SK-N-SH treated with all-trans-retinoic acid at 6 μM for 48 hours (cell line): Measurements from ENCODE around the gene NLRP11.

ENCODE experiments used
- ATAC-seq: fragments of 200-7000 bp; cut with Tn5 transposase; 3 replicates; pipeline ENCODE4 v1.9.1; 2020; ENCODE audit warnings: mild to moderate bottlenecking, moderate library complexity
- ARNTL ChIP-seq: fragments of 450-650 bp; formaldehyde crosslinking; IDR thresholded peaks from 2 replicates; pipeline ENCODE4 v1.5.0; 2020; ENCODE audit warnings: low read depth, mild to moderate bottlenecking, moderate library complexity, borderline replicate concordance
- BACH2 ChIP-seq: fragments of 250-450 bp; sonication (Bioruptor Pico); IDR thresholded peaks from 2 replicates; pipeline ENCODE4 v1.9.0; 2021; ENCODE audit warnings: mild to moderate bottlenecking, borderline replicate concordance
- ESRRG ChIP-seq: fragments of 250-450 bp; sonication (Bioruptor Pico); IDR thresholded peaks from 2 replicates; pipeline ENCODE4 v1.6.1; 2021; ENCODE audit warnings: mild to moderate bottlenecking
- PATZ1 ChIP-seq: fragments of 250-450 bp; sonication (Bioruptor Pico); IDR thresholded peaks from 2 replicates; pipeline ENCODE4 v1.8.0; 2020; ENCODE audit warnings: mild to moderate bottlenecking, moderate library complexity, borderline replicate concordance
- SNAI2 ChIP-seq: fragments of 250-450 bp; sonication (Bioruptor Pico); IDR thresholded peaks from 2 replicates; pipeline ENCODE4 v1.5.0; 2020; ENCODE audit warnings: mild to moderate bottlenecking, moderate library complexity
- TCF4 ChIP-seq: fragments of 250-450 bp; sonication (Bioruptor Pico); IDR thresholded peaks from 2 replicates; pipeline ENCODE4 v1.8.0; 2021; ENCODE audit warnings: mild to moderate bottlenecking, moderate library complexity, borderline replicate concordance
- TOX ChIP-seq: fragments of 250-450 bp; sonication (Bioruptor Pico); IDR thresholded peaks from 2 replicates; pipeline ENCODE4 v1.8.0; 2021; ENCODE audit warnings: mild to moderate bottlenecking, moderate library complexity, borderline replicate concordance
- TSHZ2 ChIP-seq: fragments of 250-450 bp; sonication (Bioruptor Pico); IDR thresholded peaks from 2 replicates; pipeline ENCODE4 v1.5.0; 2020; ENCODE audit warnings: mild to moderate bottlenecking, moderate library complexity
- ZC3H10 ChIP-seq: fragments of 250-450 bp; sonication (Bioruptor Pico); IDR thresholded peaks from 2 replicates; pipeline ENCODE4 v1.5.1; 2021; ENCODE audit warnings: mild to moderate bottlenecking, moderate library complexity
- ZFP3 ChIP-seq: fragments of 250-450 bp; sonication (Bioruptor Pico); IDR thresholded peaks from 2 replicates; pipeline ENCODE4 v1.5.0; 2020; ENCODE audit warnings: mild to moderate bottlenecking, moderate library complexity
- ZNF70 ChIP-seq: fragments of 450-650 bp; formaldehyde crosslinking; IDR thresholded peaks from 2 replicates; pipeline ENCODE4 v1.5.0; 2020; ENCODE audit warnings: mild to moderate bottlenecking, moderate library complexity

The NLRP11 gene

GRCh38 chr19:55738302-55738701 is 93.5 kb downstream of the NLRP11 start, which contains the start of gene NLRP9:
Gene NLRP9 (minus strand): TSS chr19:55738402. CDS start chr19:55738374, 28 bp downstream.
- ATAC-seq = no peak
- TF ChIP-seq ARNTL (CRISPR knock-in tag) (no peak), TCF4 (CRISPR knock-in tag) (no peak), SNAI2 (no peak), ZC3H10 (no peak), BACH2 (CRISPR knock-in tag) (no peak), PATZ1 (no peak), TSHZ2 (CRISPR knock-in tag) (no peak), ESRRG (CRISPR knock-in tag) (no peak), TOX (CRISPR knock-in tag) (no peak), ZFP3 (CRISPR knock-in tag) (no peak), ZNF70 (CRISPR knock-in tag) (no peak)
